Esophagus squamous epithelium (tissue), 5 donors: Measurements from ENCODE around the gene FREM1. TPM values are rescaled to one million over a fixed set of nuclear protein-coding genes. Genes with fewer than 3 reads are reported as not detected.

Experiments
- DNase-seq: peaks from one replicate; lab custom pipeline; 2025; lab: John Stamatoyannopoulos, UW
- H3K27ac ChIP-seq, 4 donors: fragments of 200-600 bp; sonication (generic); one replicate each; pipeline ENCODE4 v1.5.1; 2016 to 2019; ENCODE audit warnings: mild to moderate bottlenecking in 1 of 4
- H3K27me3 ChIP-seq, 4 donors: fragments of 200-600 bp; sonication (generic); 1 replicate in 3 of 4; 2 replicates in 1 of 4; pipeline versions ENCODE4 v1.5.1 to v1.6.0; 2017 to 2021; ENCODE audit warnings: antibody characterized with exemption in 1 of 4
- H3K36me3 ChIP-seq, 3 donors: fragments of 200-600 bp; sonication (generic); one replicate each; pipeline ENCODE4 v1.5.1; 2016 to 2019
- H3K4me1 ChIP-seq, 3 donors: fragments of 200-600 bp; sonication (generic); one replicate each; pipeline ENCODE4 v1.5.1; 2017 to 2019
- H3K4me3 ChIP-seq, 4 donors: fragments of 200-600 bp; sonication (generic); 1 replicate in 3 of 4; 2 replicates in 1 of 4; pipeline ENCODE4 v1.5.1; 2016 to 2019; ENCODE audit warnings: mild to moderate bottlenecking in 2 of 4, moderate library complexity in 1 of 4
- H3K9me3 ChIP-seq, 3 donors: fragments of 200-600 bp; sonication (generic); one replicate each; pipeline ENCODE4 v1.5.1; 2016 to 2019
- POLR2A ChIP-seq, 4 donors: fragments of 450-650 bp; IDR thresholded peaks; one replicate each; pipeline ENCODE4 v1.6.1; 2017; ENCODE audit warnings: antibody characterized with exemption in 4 of 4, mild to moderate bottlenecking in 4 of 4, moderate library complexity in 3 of 4
- WGBS, 2 donors: methylation state at CpG; one replicate each; pipeline ENCODE4 v1.1.5; 2018; 5-methylcytosine and 5-hydroxymethylcytosine counted together
- intact Hi-C: fragments of 100-400 bp; cut with DNase I; formaldehyde crosslinking; loops from one replicate; pipeline ENCODE4 v1.15.0; 2022
- total RNA-seq, 4 donors: library from RNA; depleted of rRNA; stranded (reverse); fragments of >200 nt; gene quantifications; one replicate each; pipeline ENCODE4 v1.1.0, GENCODE V29; 2016
- TF ChIP-seq, protein P1 (sequence below), 6 experiments: fragments of 450-650 bp in 4 of 6; fragments of 200-600 bp in 2 of 6; sonication (generic) in 2 of 6; IDR thresholded peaks; one replicate each; pipeline ENCODE4 v1.5.1; 2016 to 2019; ENCODE audit warnings: antibody characterized with exemption in 6 of 6, mild to moderate bottlenecking in 4 of 6, moderate library complexity in 4 of 6
- donor health status: DM: yes; HTN: yes; CAD: no.

Gene FREM1
- total RNA-seq, 4 donors from 2014 or later: 0.09 to 0.95 (median 0.23) TPM; not detected in 1

DNA sequence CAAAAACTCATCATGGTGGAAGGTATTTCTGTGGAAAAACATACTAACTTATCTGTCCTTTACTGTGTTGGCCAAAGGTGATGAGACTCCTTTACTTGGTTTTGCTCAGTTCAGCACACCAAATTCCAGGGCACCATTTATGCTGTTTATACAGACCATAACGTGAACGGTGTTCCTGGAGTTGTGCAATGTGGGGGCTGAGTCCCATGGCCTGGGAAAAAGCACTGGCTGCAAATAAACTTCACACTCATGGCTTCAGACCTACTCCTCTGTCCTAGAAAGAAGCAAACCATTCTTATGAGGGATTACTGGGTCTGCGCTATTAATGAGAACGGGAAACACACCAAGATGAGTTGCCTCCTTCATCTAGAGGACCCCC lies 10.4 kb downstream of the FREM1 start:
- no peak overlapping the region for H3K27ac ChIP-seq
- intact Hi-C loops: no loop called here
- no peak overlapping the region for H3K4me3 ChIP-seq

DNA sequence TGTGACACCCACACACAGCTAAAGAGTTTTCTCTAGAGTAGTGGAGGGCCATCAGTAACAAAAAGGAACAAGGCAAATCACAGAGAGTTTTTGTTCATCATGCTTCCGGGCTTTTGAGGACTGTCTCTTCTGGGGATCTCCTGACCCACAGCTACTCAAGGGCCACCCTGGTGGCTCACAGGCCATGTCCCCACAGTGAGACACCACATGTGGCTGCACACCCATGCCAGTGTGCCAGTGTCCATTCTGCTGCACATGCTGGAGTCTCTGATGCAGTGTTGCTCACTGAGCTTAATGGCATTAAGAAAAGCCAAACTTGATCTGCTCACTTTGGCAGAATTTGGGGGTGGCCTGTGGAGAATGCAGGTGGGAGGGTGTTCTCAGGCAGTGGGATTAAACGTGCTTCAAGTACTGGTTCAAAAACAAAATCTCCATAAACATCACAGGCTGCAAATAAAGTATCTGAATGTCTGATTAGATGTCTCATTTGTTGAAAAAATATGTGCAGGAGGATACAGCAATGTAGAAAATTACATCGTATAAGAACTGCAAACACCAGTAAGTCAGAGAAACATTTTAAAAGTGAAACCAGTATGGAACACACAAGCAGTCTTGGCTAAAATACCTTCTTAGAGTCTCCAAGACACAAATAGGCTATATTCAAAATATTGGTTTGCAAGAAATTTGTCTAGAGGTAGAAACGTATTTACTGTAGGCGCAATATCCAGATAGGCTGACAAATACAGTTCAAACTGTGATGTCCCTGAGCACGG lies 11.0 kb downstream of the FREM1 start:
- intact Hi-C loops: no loop called here
- H3K4me3 ChIP-seq: no peak overlapping the region
- no peak overlapping the region for H3K27ac ChIP-seq
- 69 to 77% methylated on average over 6 of the region's 6 CpGs for WGBS, 2 donors
- DNase-seq: no peak
- H3K36me3 ChIP-seq: no peaks in the 10 kb centered on the region
- no peak for TF ChIP-seq POLR2A (IDR thresholded peaks at IDR 0.05)
- TF ChIP-seq, protein P1, sequence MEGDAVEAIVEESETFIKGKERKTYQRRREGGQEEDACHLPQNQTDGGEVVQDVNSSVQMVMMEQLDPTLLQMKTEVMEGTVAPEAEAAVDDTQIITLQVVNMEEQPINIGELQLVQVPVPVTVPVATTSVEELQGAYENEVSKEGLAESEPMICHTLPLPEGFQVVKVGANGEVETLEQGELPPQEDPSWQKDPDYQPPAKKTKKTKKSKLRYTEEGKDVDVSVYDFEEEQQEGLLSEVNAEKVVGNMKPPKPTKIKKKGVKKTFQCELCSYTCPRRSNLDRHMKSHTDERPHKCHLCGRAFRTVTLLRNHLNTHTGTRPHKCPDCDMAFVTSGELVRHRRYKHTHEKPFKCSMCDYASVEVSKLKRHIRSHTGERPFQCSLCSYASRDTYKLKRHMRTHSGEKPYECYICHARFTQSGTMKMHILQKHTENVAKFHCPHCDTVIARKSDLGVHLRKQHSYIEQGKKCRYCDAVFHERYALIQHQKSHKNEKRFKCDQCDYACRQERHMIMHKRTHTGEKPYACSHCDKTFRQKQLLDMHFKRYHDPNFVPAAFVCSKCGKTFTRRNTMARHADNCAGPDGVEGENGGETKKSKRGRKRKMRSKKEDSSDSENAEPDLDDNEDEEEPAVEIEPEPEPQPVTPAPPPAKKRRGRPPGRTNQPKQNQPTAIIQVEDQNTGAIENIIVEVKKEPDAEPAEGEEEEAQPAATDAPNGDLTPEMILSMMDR (IDR thresholded peaks at IDR 0.05): no peak
- H3K4me1 ChIP-seq: no peaks in the 10 kb centered on the region
- H3K27me3 ChIP-seq: no peaks in the 10 kb centered on the region
- no peaks in the 10 kb centered on the region for H3K9me3 ChIP-seq

More for the DNA sequence above, 10.4 kb downstream of the FREM1 start:
- H3K4me1 ChIP-seq: no peaks in the 10 kb centered on the region
- 74 to 80% methylated on average over 4 of the region's 4 CpGs for WGBS, 2 donors
- no peaks in the 10 kb centered on the region for H3K36me3 ChIP-seq
- TF ChIP-seq POLR2A (IDR thresholded peaks at IDR 0.05): no peak
- TF ChIP-seq, protein P1 (IDR thresholded peaks at IDR 0.05): no peak
- H3K9me3 ChIP-seq: no peaks in the 10 kb centered on the region
- no peak for DNase-seq
- H3K27me3 ChIP-seq: no peaks in the 10 kb centered on the region

DNA sequence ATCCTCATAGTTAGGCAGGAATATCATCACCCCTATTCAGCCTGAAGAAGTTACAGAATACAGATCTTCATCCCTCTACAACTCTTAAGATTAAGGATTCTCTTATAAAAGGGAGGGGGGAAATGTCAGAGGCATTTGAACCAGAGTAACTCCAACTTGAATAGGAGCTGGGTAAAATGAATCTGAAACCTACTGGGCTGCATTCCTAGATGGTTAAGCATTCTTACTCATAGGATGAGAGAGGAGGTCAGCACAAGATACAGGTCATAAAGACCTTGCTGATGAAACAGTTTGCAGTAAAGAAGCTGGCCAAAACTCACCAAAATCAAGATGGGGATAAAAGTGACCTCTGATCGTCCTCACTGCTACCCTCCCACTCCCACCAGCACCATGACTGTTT lies 14.4 kb downstream of the FREM1 start:
- Histone ChIP-seq H3K27ac (no peak overlapping the region), H3K9me3 (no peaks in the 10 kb centered on the region), H3K4me3 (no peak overlapping the region), H3K4me1 (no peaks in the 10 kb centered on the region), H3K27me3 (no peaks in the 10 kb centered on the region), H3K36me3 (no peaks in the 10 kb centered on the region)
- TF ChIP-seq, protein P1 (IDR thresholded peaks at IDR 0.05): no peak
- TF ChIP-seq POLR2A (IDR thresholded peaks at IDR 0.05): no peak
- intact Hi-C loops: no loop called here
- 60 to 67% methylated on average over 1 of the region's 1 CpG for WGBS, 2 donors
- no peak for DNase-seq

DNA sequence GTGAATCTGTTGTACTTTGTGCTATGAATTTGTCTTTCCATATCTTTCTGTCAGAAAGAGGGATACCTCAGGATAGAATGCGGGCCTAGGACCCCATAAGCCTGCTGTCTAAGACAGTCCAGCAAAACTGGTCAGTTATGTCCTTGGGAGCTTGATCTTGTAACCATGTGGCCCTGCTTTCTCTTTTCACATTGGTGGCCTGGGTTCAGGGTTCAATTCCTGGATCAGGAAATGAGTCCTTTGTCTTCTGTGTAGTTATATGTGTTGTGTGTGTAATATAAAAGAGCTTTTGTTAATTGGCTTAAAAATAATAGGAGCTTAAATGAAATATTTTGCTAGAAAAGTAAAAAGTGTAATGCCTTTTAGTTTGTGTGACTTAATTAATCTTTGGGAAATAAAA lies 16.9 kb downstream of the FREM1 start:
- DNase-seq: no peak
- Histone ChIP-seq H3K4me3 (no peak overlapping the region), H3K27me3 (no peaks in the 10 kb centered on the region), H3K27ac (no peak overlapping the region), H3K9me3 (no peaks in the 10 kb centered on the region), H3K4me1 (no peaks in the 10 kb centered on the region), H3K36me3 (no peaks in the 10 kb centered on the region)
- 90 to 91% methylated on average over 1 of the region's 1 CpG for WGBS, 2 donors
- TF ChIP-seq, protein P1 (IDR thresholded peaks at IDR 0.05): no peak
- TF ChIP-seq POLR2A (IDR thresholded peaks at IDR 0.05): no peak
- intact Hi-C loops: no loop called here

DNA sequence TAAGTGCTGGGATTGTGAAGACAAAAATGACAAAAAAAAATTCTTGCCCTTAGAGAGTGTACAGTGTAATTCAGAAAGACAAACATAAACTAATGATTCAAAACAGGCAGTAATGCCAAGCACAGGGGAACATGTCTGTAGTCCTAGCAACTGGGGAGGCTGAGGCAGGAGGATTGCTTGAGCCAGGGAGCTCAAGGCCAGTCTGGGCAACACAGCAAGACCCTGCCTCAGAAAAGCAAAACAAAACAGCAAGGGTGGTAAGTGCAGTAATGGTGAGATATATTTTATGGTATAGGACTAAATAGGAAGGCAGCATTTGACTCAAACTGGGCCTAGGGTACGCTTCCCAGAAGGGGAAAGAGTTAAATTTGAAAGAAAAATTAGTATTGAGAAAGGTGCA lies 18.9 kb downstream of the FREM1 start:
- WGBS, 2 donors: 6 to 36% methylated on average over 1 of the region's 1 CpG
- intact Hi-C loops: no loop called here
- no peaks in the 10 kb centered on the region for H3K9me3 ChIP-seq
- TF ChIP-seq POLR2A (IDR thresholded peaks at IDR 0.05): no peak
- TF ChIP-seq, protein P1 (IDR thresholded peaks at IDR 0.05): no peak
- no peaks in the 10 kb centered on the region for H3K27me3 ChIP-seq
- no peak overlapping the region for H3K27ac ChIP-seq
- H3K4me1 ChIP-seq: no peaks in the 10 kb centered on the region
- no peaks in the 10 kb centered on the region for H3K36me3 ChIP-seq
- DNase-seq: no peak
- H3K4me3 ChIP-seq: no peak overlapping the region
